GM10248 (cell line): ENCODE results near the gene RNF39.

Experiments used
- CTCF ChIA-PET: fragments of 300-600 bp; sonication (Branson Sonifier 250); formaldehyde crosslinking; extraction: SDS; loops from one replicate; lab custom pipeline; 2021; ENCODE audit warnings: antibody characterized with exemption; lab: Yijun Ruan, JAX
- POLR2A ChIA-PET: fragments of 350-650 bp; sonication (Branson Sonifier 250); formaldehyde crosslinking; extraction: SDS; loops from one replicate; lab custom pipeline; 2020; ENCODE audit warnings: antibody characterized with exemption; lab: Yijun Ruan, JAX
- DNase-seq: peaks from one replicate; pipeline ENCODE4 v3.0.0; 2012; ENCODE audit errors: extremely low spot score
- CTCF ChIP-seq: IDR thresholded peaks from 2 replicates; pipeline ENCODE4 v1.5.1; 2012; ENCODE audit warnings: mild to moderate bottlenecking, low read depth; ENCODE audit errors: extremely low read depth, missing control alignments, control extremely low read depth

RNF39 gene

GRCh38 chr6:30096829-30097228 is 21.3 kb upstream of the RNF39 start:
- POLR2A ChIA-PET: no interaction called here
- no peak for TF ChIP-seq CTCF
- CTCF ChIA-PET: interaction anchor here (4.4 kb wide), 1 partner anchor 35 kb away, joined by 19 read pairs; no protein-coding TSS in a partner anchor
- no peak for DNase-seq

GRCh38 chr6:30093951-30094661 is 18.5 kb upstream of the RNF39 start:
- ChIA-PET POLR2A (no interaction called here), CTCF (interaction anchor here (1.1 to 9.1 kb wide), 3 partner anchors 10 to 39 kb away, joined by 3 to 58 read pairs (median 11); no protein-coding TSS in a partner anchor)
- TF ChIP-seq CTCF: no peak
- DNase-seq: no peak

- ChIA-PET CTCF (interaction anchor here (1.6 to 9.1 kb wide), 3 partner anchors 11 to 39 kb away, joined by 8 to 58 read pairs (median 11); no protein-coding TSS in a partner anchor), POLR2A (no interaction called here)
- DNase-seq: no peak
- TF ChIP-seq CTCF: no peak
These were observed 17.4 kb upstream of the RNF39 start for GRCh38 chr6:30092852-30093543.

GRCh38 chr6:30091577-30092381 is 16.2 kb upstream of the RNF39 start:
- ChIA-PET POLR2A (no interaction called here), CTCF (interaction anchor here (1.6 to 9.1 kb wide), 3 partner anchors 10 to 40 kb away, joined by 7 to 58 read pairs (median 8); no protein-coding TSS in a partner anchor)
- TF ChIP-seq CTCF: no peak
- DNase-seq: no peak

- POLR2A ChIA-PET: interaction anchor here (0.6 kb wide), 2 partner anchors 10 to 104 kb away, joined by 3 to 7 read pairs; no protein-coding TSS in a partner anchor
- no peak for DNase-seq
- TF ChIP-seq CTCF: no peak
- CTCF ChIA-PET: interaction anchor here (2.1 to 9.1 kb wide), 3 partner anchors 10 to 43 kb away, joined by 7 to 58 read pairs (median 11); no protein-coding TSS in a partner anchor
These were observed 12.3 kb upstream of the RNF39 start for GRCh38 chr6:30087876-30088275.

- ChIA-PET CTCF (interaction anchor here (1.0 to 2.5 kb wide), 3 partner anchors 10 to 26 kb away, joined by 3 to 7 read pairs (median 3); no protein-coding TSS in a partner anchor), POLR2A (interaction anchor here (0.9 kb wide), 1 partner anchor 11 kb away, joined by 3 read pairs; no protein-coding TSS in a partner anchor)
- no peak for DNase-seq
- no peak for TF ChIP-seq CTCF
These were observed 1.6 kb upstream of the RNF39 start for GRCh38 chr6:30077218-30077617.
